Trophoblast cell (in vitro differentiated cells and primary cell): ENCODE results near the gene BIVM.

Source experiments
- DNase-seq, 2 donors: peaks; one replicate each; pipeline ENCODE4 v3.0.0-alpha.2; 2016
- H2AFZ ChIP-seq: 2 replicates; pipeline ENCODE4 v1.6.1; 2013; ENCODE audit warnings: low read length, moderate library complexity, mild to moderate bottlenecking; ENCODE audit not compliant: insufficient read depth, poor library complexity
- H2AK5ac ChIP-seq: 2 replicates; pipeline ENCODE4 v1.6.1; 2013; ENCODE audit warnings: mild to moderate bottlenecking, low read length
- H2BK120ac ChIP-seq: 2 replicates; pipeline ENCODE4 v1.6.1; 2013; ENCODE audit warnings: low read length, mild to moderate bottlenecking, moderate library complexity; ENCODE audit not compliant: insufficient read depth, poor library complexity
- H2BK12ac ChIP-seq: 2 replicates; pipeline ENCODE4 v1.6.1; 2013; ENCODE audit warnings: mild to moderate bottlenecking, low read length, moderate library complexity
- H2BK5ac ChIP-seq: 2 replicates; pipeline ENCODE4 v1.6.1; 2013; ENCODE audit warnings: low read length, low read depth, moderate library complexity, mild to moderate bottlenecking; ENCODE audit not compliant: poor library complexity
- H3K14ac ChIP-seq: 2 replicates; pipeline ENCODE4 v1.6.1; 2013; ENCODE audit warnings: mild to moderate bottlenecking, low read length
- H3K18ac ChIP-seq: 2 replicates; pipeline ENCODE4 v1.6.1; 2013; ENCODE audit warnings: mild to moderate bottlenecking, low read length
- H3K23ac ChIP-seq: 2 replicates; pipeline ENCODE4 v1.6.1; 2013; ENCODE audit warnings: low read length
- H3K27ac ChIP-seq: 2 replicates; pipeline ENCODE4 v1.5.1; 2013; ENCODE audit warnings: low read depth, mild to moderate bottlenecking, inconsistent platforms, low read length, moderate library complexity
- H3K27me3 ChIP-seq: 2 replicates; pipeline ENCODE4 v1.6.1; 2013; ENCODE audit warnings: inconsistent platforms, mild to moderate bottlenecking, low read length, moderate library complexity; ENCODE audit not compliant: insufficient read depth
- H3K36me3 ChIP-seq, 2 experiments: 1 replicate in 1 of 2; 2 replicates in 1 of 2; pipeline ENCODE4 v1.6.1; 2013; ENCODE audit warnings: low read length in 2 of 2, mild to moderate bottlenecking in 2 of 2, moderate library complexity in 1 of 2; ENCODE audit not compliant: insufficient read depth in 2 of 2, control insufficient read depth in 1 of 2
- H3K4ac ChIP-seq: 2 replicates; pipeline ENCODE4 v1.6.1; 2013; ENCODE audit warnings: low read depth, mild to moderate bottlenecking, low read length, moderate library complexity
- H3K4me1 ChIP-seq, 2 experiments: 1 replicate in 1 of 2; 2 replicates in 1 of 2; pipeline ENCODE4 v1.6.1; 2013; ENCODE audit warnings: low read length in 2 of 2, mild to moderate bottlenecking in 2 of 2, moderate library complexity in 1 of 2; ENCODE audit not compliant: insufficient read depth in 2 of 2, control insufficient read depth in 1 of 2
- H3K4me2 ChIP-seq: 2 replicates; pipeline ENCODE4 v1.6.1; 2013; ENCODE audit warnings: inconsistent platforms, mild to moderate bottlenecking, low read length, moderate library complexity
- H3K4me3 ChIP-seq: 2 replicates; pipeline ENCODE4 v1.5.1; 2013; ENCODE audit warnings: mild to moderate bottlenecking, low read depth, low read length, inconsistent platforms
- H3K79me1 ChIP-seq: one replicate; pipeline ENCODE4 v1.6.1; 2013; ENCODE audit warnings: low read length
- H3K79me2 ChIP-seq: 2 replicates; pipeline ENCODE4 v1.6.1; 2013; ENCODE audit warnings: low read length, mild to moderate bottlenecking; ENCODE audit not compliant: control insufficient read depth, insufficient read depth, poor library complexity
- H3K9ac ChIP-seq: 2 replicates; pipeline ENCODE4 v1.6.1; 2013; ENCODE audit warnings: mild to moderate bottlenecking, low read length
- H3K9me3 ChIP-seq: 2 replicates; pipeline ENCODE4 v1.6.1; 2013; ENCODE audit warnings: low read depth, mild to moderate bottlenecking, control low read depth, inconsistent platforms, low read length; ENCODE audit not compliant: insufficient read depth
- H4K12ac ChIP-seq: 2 replicates; pipeline ENCODE4 v1.6.1; 2013; ENCODE audit warnings: low read depth, mild to moderate bottlenecking, low read length, moderate library complexity
- H4K8ac ChIP-seq: 2 replicates; pipeline ENCODE4 v1.6.1; 2013; ENCODE audit warnings: low read depth, mild to moderate bottlenecking, low read length, moderate library complexity
- H4K91ac ChIP-seq: one replicate; pipeline ENCODE4 v1.6.1; 2013; ENCODE audit warnings: low read depth, mild to moderate bottlenecking, low read length, moderate library complexity
- WGBS: extraction: QIAGEN DNeasy Blood & Tissue Kit; methylation state at CpG from one replicate; pipeline ENCODE4 v1.1.7; 2013; ENCODE audit warnings: missing lambda C conversion rate; ENCODE audit not compliant: insufficient read length, insufficient coverage; ENCODE audit errors: extremely low coverage; 5-methylcytosine and 5-hydroxymethylcytosine counted together

The BIVM gene

GRCh38 chr13:102770435-102770834 is 28.5 kb upstream of the BIVM start:
- no peak overlapping the region for H3K18ac ChIP-seq
- H3K4me1 ChIP-seq: peaks cover 7 to 8% of the 10 kb centered on the region in 2 experiments
- no peak overlapping the region for H4K91ac ChIP-seq
- H3K36me3 ChIP-seq: peaks cover 4 to 6% of the 10 kb centered on the region in 2 experiments
- DNase-seq: peak; percentile 56 to 84
- peak overlapping the region; percentile 43 for H2BK5ac ChIP-seq
- no peak overlapping the region for H3K4ac ChIP-seq
- no peak overlapping the region for H3K9ac ChIP-seq
- peaks cover 10% of the 10 kb centered on the region for H3K79me1 ChIP-seq
- H3K27me3 ChIP-seq: no peaks in the 10 kb centered on the region
- no peak overlapping the region for H3K4me2 ChIP-seq
- WGBS: no CpG with 5 or more reads among the region's 2 CpGs
- peaks cover 3% of the 10 kb centered on the region for H3K9me3 ChIP-seq
- no peak overlapping the region for H4K12ac ChIP-seq
- no peak overlapping the region for H2BK12ac ChIP-seq
- peaks cover 4% of the 10 kb centered on the region for H3K79me2 ChIP-seq
- H3K23ac ChIP-seq: no peak overlapping the region
- no peak overlapping the region for H2AK5ac ChIP-seq
- no peak overlapping the region for H4K8ac ChIP-seq
- H3K14ac ChIP-seq: no peak overlapping the region
- H2AFZ ChIP-seq: no peak overlapping the region
- H3K4me3 ChIP-seq: no peak overlapping the region
- H2BK120ac ChIP-seq: no peak overlapping the region
- no peak overlapping the region for H3K27ac ChIP-seq

- Histone ChIP-seq H3K79me1 (peaks cover 10% of the 10 kb centered on the region), H3K79me2 (peaks cover 4% of the 10 kb centered on the region), H3K9ac (no peak overlapping the region), H3K27ac (no peak overlapping the region), H3K36me3 (peaks cover 2 to 4% of the 10 kb centered on the region in 2 experiments), H4K12ac (no peak overlapping the region), H2BK5ac (no peak overlapping the region), H2AFZ (no peak overlapping the region), H2BK12ac (no peak overlapping the region), H3K18ac (no peak overlapping the region), H2BK120ac (no peak overlapping the region), H2AK5ac (no peak overlapping the region), H3K14ac (no peak overlapping the region), H3K4me2 (peak overlapping the region; percentile 26), H4K8ac (no peak overlapping the region), H3K4me3 (no peak overlapping the region), H3K9me3 (peaks cover 3% of the 10 kb centered on the region), H3K4ac (no peak overlapping the region), H3K27me3 (no peaks in the 10 kb centered on the region), H3K4me1 (peaks cover 7 to 8% of the 10 kb centered on the region in 2 experiments), H4K91ac (no peak overlapping the region), H3K23ac (no peak overlapping the region)
- no peak for DNase-seq
- WGBS: no CpG with 5 or more reads among the region's 6 CpGs
These were observed 27.4 kb upstream of the BIVM start for GRCh38 chr13:102771298-102772041.

- Histone ChIP-seq H3K79me1 (peaks cover 10% of the 10 kb centered on the region), H2AK5ac (no peak overlapping the region), H3K23ac (no peak overlapping the region), H3K4me1 (peaks cover 7 to 8% of the 10 kb centered on the region in 2 experiments), H3K36me3 (peaks cover 2 to 4% of the 10 kb centered on the region in 2 experiments), H3K27me3 (no peaks in the 10 kb centered on the region), H3K14ac (no peak overlapping the region), H3K18ac (no peak overlapping the region), H3K79me2 (peaks cover 4% of the 10 kb centered on the region), H3K27ac (no peak overlapping the region), H4K12ac (peak overlapping the region; percentile 26), H2BK12ac (no peak overlapping the region), H3K4ac (peak overlapping the region; percentile 24), H2AFZ (no peak overlapping the region), H2BK120ac (no peak overlapping the region), H4K91ac (peak overlapping the region; percentile 21), H3K9me3 (peaks cover 3% of the 10 kb centered on the region), H3K9ac (no peak overlapping the region), H4K8ac (peak overlapping the region; percentile 23), H3K4me3 (no peak overlapping the region), H2BK5ac (no peak overlapping the region), H3K4me2 (no peak overlapping the region)
- peak in 1 of 2 donors; percentile 7 for DNase-seq
- no CpG with 5 or more reads among the region's 16 CpGs for WGBS
These were observed 26.9 kb upstream of the BIVM start for GRCh38 chr13:102772042-102772425.

- Histone ChIP-seq H3K36me3 (no peaks in the 10 kb centered on the region), H3K4me2 (peak within 1 kb of the TSS; percentile 89), H4K12ac (peak within 1 kb of the TSS; percentile 68), H3K23ac (no peak within 1 kb of the TSS), H3K4me1 (peaks cover 7 to 8% of the 10 kb centered on the region in 2 experiments), H4K8ac (peak within 1 kb of the TSS; percentile 98), H4K91ac (peak within 1 kb of the TSS; percentile 45), H3K18ac (peak within 1 kb of the TSS; percentile 66), H2BK5ac (peak within 1 kb of the TSS; percentile 73), H3K27me3 (no peaks in the 10 kb centered on the region), H2AK5ac (peak within 1 kb of the TSS; percentile 22), H3K14ac (peak within 1 kb of the TSS; percentile 73), H2AFZ (peak within 1 kb of the TSS; percentile 75), H3K9me3 (peaks cover 3% of the 10 kb centered on the region), H2BK12ac (peak within 1 kb of the TSS; percentile 26), H3K4me3 (peak within 1 kb of the TSS; percentile 88), H3K79me1 (peaks cover 10% of the 10 kb centered on the region), H2BK120ac (peak within 1 kb of the TSS; percentile 41), H3K27ac (no peak within 1 kb of the TSS), H3K79me2 (peaks cover 4% of the 10 kb centered on the region), H3K4ac (peak within 1 kb of the TSS; percentile 61), H3K9ac (peak within 1 kb of the TSS; percentile 86)
- peak; percentile 92 to 94 for DNase-seq
- no CpG with 5 or more reads among the region's 85 CpGs for WGBS
These were observed 25.3 kb upstream of the BIVM start, which contains the start of gene TEX30 for GRCh38 chr13:102773441-102774213. Gene TEX30 (minus strand): TSS chr13:102773786. CDS start chr13:102770026, 3,760 bp downstream.
